H9 (cell line): ENCODE results near the gene PAIP1. TPM values are rescaled to one million over a fixed set of nuclear protein-coding genes. Genes with fewer than 3 reads are reported as not detected.

ENCODE experiments used
- DNase-seq: peaks from one replicate; pipeline ENCODE4 v3.0.0-alpha.2; 2017
- H2AFZ ChIP-seq: one replicate; pipeline ENCODE4 v1.6.1; 2013; ENCODE audit warnings: mild to moderate bottlenecking, low read length, control low read depth, moderate library complexity
- H2AK5ac ChIP-seq: 2 replicates; pipeline ENCODE4 v1.6.1; 2013; ENCODE audit warnings: low read length, control low read depth, mixed read lengths; ENCODE audit not compliant: insufficient read length
- H2BK120ac ChIP-seq: one replicate; pipeline ENCODE4 v1.6.1; 2013; ENCODE audit warnings: low read depth, mild to moderate bottlenecking, low read length, control low read depth, inconsistent platforms; ENCODE audit not compliant: poor library complexity, severe bottlenecking
- H2BK12ac ChIP-seq: 2 replicates; pipeline ENCODE4 v1.6.1; 2013; ENCODE audit warnings: low read length, control low read depth, mixed read lengths, low read depth; ENCODE audit not compliant: insufficient read length
- H2BK15ac ChIP-seq: 2 replicates; pipeline ENCODE4 v1.6.1; 2013; ENCODE audit warnings: low read depth, low read length, control low read depth
- H2BK20ac ChIP-seq: one replicate; pipeline ENCODE4 v1.6.1; 2013; ENCODE audit warnings: low read depth, mild to moderate bottlenecking, low read length, control low read depth, inconsistent platforms; ENCODE audit not compliant: poor library complexity, severe bottlenecking
- H2BK5ac ChIP-seq: 2 replicates; pipeline ENCODE4 v1.6.1; 2013; ENCODE audit warnings: low read length, control low read depth, mixed read lengths; ENCODE audit not compliant: insufficient read length
- H3K14ac ChIP-seq: 2 replicates; pipeline ENCODE4 v1.6.1; 2013; ENCODE audit warnings: low read length, control low read depth; ENCODE audit not compliant: insufficient read depth
- H3K18ac ChIP-seq: 2 replicates; pipeline ENCODE4 v1.6.1; 2013; ENCODE audit warnings: low read depth, mild to moderate bottlenecking, mixed read lengths, low read length, control low read depth; ENCODE audit not compliant: insufficient read length
- H3K23ac ChIP-seq: 2 replicates; pipeline ENCODE4 v1.6.1; 2013; ENCODE audit warnings: low read length, control low read depth, mixed read lengths, low read depth; ENCODE audit not compliant: insufficient read length
- H3K23me2 ChIP-seq: 2 replicates; pipeline ENCODE4 v1.6.1; 2013; ENCODE audit warnings: low read depth, mild to moderate bottlenecking, mixed read lengths, low read length, control low read depth; ENCODE audit not compliant: insufficient read length, poor library complexity, severe bottlenecking
- H3K27ac ChIP-seq: 2 replicates; pipeline ENCODE4 v1.5.1; 2013; ENCODE audit warnings: low read length, control low read depth, mixed read lengths, low read depth; ENCODE audit not compliant: insufficient read length
- H3K27me3 ChIP-seq: 2 replicates; pipeline ENCODE4 v1.6.1; 2013; ENCODE audit warnings: low read length, control low read depth, inconsistent platforms; ENCODE audit not compliant: insufficient read depth
- H3K4ac ChIP-seq: 2 replicates; pipeline ENCODE4 v1.6.1; 2013; ENCODE audit warnings: low read depth, mild to moderate bottlenecking, control low read depth, inconsistent platforms, low read length, moderate library complexity
- H3K4me1 ChIP-seq: 2 replicates; pipeline ENCODE4 v1.6.1; 2013; ENCODE audit warnings: low read length, control low read depth, inconsistent platforms; ENCODE audit not compliant: insufficient read depth
- H3K4me2 ChIP-seq: 2 replicates; pipeline ENCODE4 v1.6.1; 2013; ENCODE audit warnings: low read length, control low read depth, mixed read lengths; ENCODE audit not compliant: insufficient read length, insufficient read depth
- H3K56ac ChIP-seq: 2 replicates; pipeline ENCODE4 v1.6.1; 2013; ENCODE audit warnings: low read depth, mild to moderate bottlenecking, mixed read lengths, low read length, control low read depth; ENCODE audit not compliant: insufficient read length
- H3K79me1 ChIP-seq: 2 replicates; pipeline ENCODE4 v1.6.1; 2013; ENCODE audit warnings: low read depth, mild to moderate bottlenecking, moderate library complexity, low read length, control low read depth, inconsistent platforms; ENCODE audit not compliant: insufficient read depth, poor library complexity, severe bottlenecking
- H3K79me2 ChIP-seq: 2 replicates; pipeline ENCODE4 v1.6.1; 2013; ENCODE audit warnings: low read length, control low read depth, inconsistent platforms; ENCODE audit not compliant: insufficient read depth
- H3K9ac ChIP-seq: 2 replicates; pipeline ENCODE4 v1.6.1; 2013; ENCODE audit warnings: low read length, control low read depth, mixed read lengths; ENCODE audit not compliant: insufficient read length; ENCODE audit errors: extremely low read depth
- H3K9me3 ChIP-seq: one replicate; pipeline ENCODE4 v1.6.1; 2013; ENCODE audit warnings: low read depth, low read length, inconsistent platforms; ENCODE audit not compliant: control insufficient read depth
- H3T11ph ChIP-seq: one replicate; pipeline ENCODE4 v1.6.1; 2013; ENCODE audit warnings: mild to moderate bottlenecking, low read length, control low read depth, inconsistent platforms
- H4K20me1 ChIP-seq: one replicate; pipeline ENCODE4 v1.6.1; 2013; ENCODE audit not compliant: control insufficient read depth, insufficient read length, insufficient read depth
- H4K5ac ChIP-seq: 2 replicates; pipeline ENCODE4 v1.6.1; 2013; ENCODE audit warnings: low read depth, mild to moderate bottlenecking, mixed read lengths, low read length, control low read depth; ENCODE audit not compliant: insufficient read length
- H4K8ac ChIP-seq: replicated peaks from 2 replicates; pipeline ENCODE4 v1.6.1; 2013; ENCODE audit warnings: low read length, control low read depth, mixed read lengths, low read depth; ENCODE audit not compliant: insufficient read length
- H4K91ac ChIP-seq: 2 replicates; pipeline ENCODE4 v1.6.1; 2013; ENCODE audit warnings: low read depth, mild to moderate bottlenecking, moderate library complexity, mixed read lengths, low read length, control low read depth; ENCODE audit not compliant: insufficient read length
- H3K27ac Mint-ChIP-seq, 3 experiments: 2 replicates in 2 of 3; 3 replicates in 1 of 3; pipeline ENCODE4 v1.8.0; 2020 to 2021; ENCODE audit warnings: mixed read lengths in 3 of 3, mild to moderate bottlenecking in 1 of 3, moderate library complexity in 1 of 3
- H3K27me3 Mint-ChIP-seq: 2 replicates; pipeline ENCODE4 v1.8.0; 2021; ENCODE audit warnings: low read depth, mild to moderate bottlenecking, moderate library complexity, mixed read lengths
- H3K36me3 Mint-ChIP-seq, 3 experiments: 2 replicates in 2 of 3; 3 replicates in 1 of 3; pipeline ENCODE4 v1.8.0; 2020 to 2021; ENCODE audit warnings: low read depth in 3 of 3, mixed read lengths in 3 of 3; ENCODE audit not compliant: insufficient read depth in 1 of 3
- H3K4me1 Mint-ChIP-seq, 2 experiments: 2 replicates each; pipeline ENCODE4 v1.8.0; 2020; ENCODE audit warnings: mixed read lengths in 2 of 2
- H3K4me3 Mint-ChIP-seq, 2 experiments: 2 replicates in 1 of 2; 3 replicates in 1 of 2; pipeline ENCODE4 v1.8.0; 2020 to 2021; ENCODE audit warnings: mild to moderate bottlenecking in 2 of 2, mixed read lengths in 2 of 2, moderate library complexity in 1 of 2
- H3K9me3 Mint-ChIP-seq, 2 experiments: 2 replicates in 1 of 2; 3 replicates in 1 of 2; pipeline ENCODE4 v1.8.0; 2020; ENCODE audit warnings: mild to moderate bottlenecking in 2 of 2, mixed read lengths in 2 of 2, moderate library complexity in 1 of 2
- CTCF ChIP-seq: fragments of 200-600 bp; sonication (generic); conservative IDR thresholded peaks from 3 replicates; pipeline ENCODE4 v1.8.0; 2021; ENCODE audit warnings: antibody characterized with exemption, mild to moderate bottlenecking
- WGBS: extraction: QIAGEN DNeasy Blood & Tissue Kit; methylation state at CpG from one replicate; pipeline ENCODE4 v1.1.7; 2013; ENCODE audit warnings: missing lambda C conversion rate, low lambda C conversion rate, mixed read lengths; ENCODE audit not compliant: insufficient read length; ENCODE audit errors: extremely low coverage; 5-methylcytosine and 5-hydroxymethylcytosine counted together
- total RNA-seq: library from RNA; stranded (reverse); gene quantifications from 2 replicates; pipeline ENCODE4 v1.2.1, GENCODE V29; 2021

The PAIP1 gene
- total RNA-seq, 1 experiment from 2014 or later: 92.9 TPM

GRCh38 chr5:43572357-43572756, 15.5 kb upstream of the PAIP1 start:
- H3K9me3 Mint-ChIP-seq: peaks cover 3 to 10% of the 10 kb centered on the region in 2 experiments; a peak in 1 of 5 replicates
- H3K23ac ChIP-seq: no peak overlapping the region
- H2BK20ac ChIP-seq: no peak overlapping the region
- H3K27me3 ChIP-seq: no peaks in the 10 kb centered on the region
- H2AK5ac ChIP-seq: no peak overlapping the region
- H2BK5ac ChIP-seq: no peak overlapping the region
- no peak overlapping the region for H2BK12ac ChIP-seq
- H2BK15ac ChIP-seq: no peak overlapping the region
- H4K20me1 ChIP-seq: no peaks in the 10 kb centered on the region
- no peak overlapping the region for H3K27ac ChIP-seq
- no peak overlapping the region for H3T11ph ChIP-seq
- no peaks in the 10 kb centered on the region for H3K79me1 ChIP-seq
- no peak overlapping the region for H4K8ac ChIP-seq
- H2AFZ ChIP-seq: no peak overlapping the region
- no peaks in the 10 kb centered on the region for H3K4me1 ChIP-seq
- H3K79me2 ChIP-seq: no peaks in the 10 kb centered on the region
- no CpG with 5 or more reads among the region's 2 CpGs for WGBS
- no peak overlapping the region for H3K4me2 ChIP-seq
- no peak overlapping the region for H3K27ac Mint-ChIP-seq
- no peak overlapping the region for H4K91ac ChIP-seq
- no peak overlapping the region for H3K56ac ChIP-seq
- no peaks in the 10 kb centered on the region for H3K23me2 ChIP-seq
- no peaks in the 10 kb centered on the region for H3K27me3 Mint-ChIP-seq
- no peak for DNase-seq
- peaks cover 6 to 16% (median 12%) of the 10 kb centered on the region in 3 experiments; a peak in 6 of 7 replicates for H3K36me3 Mint-ChIP-seq
- no peaks in the 10 kb centered on the region for H3K9me3 ChIP-seq
- H2BK120ac ChIP-seq: no peak overlapping the region
- TF ChIP-seq CTCF: no peak
- H3K4me3 Mint-ChIP-seq: no peak overlapping the region
- no peak overlapping the region for H3K9ac ChIP-seq
- H3K14ac ChIP-seq: no peak overlapping the region
- H3K4me1 Mint-ChIP-seq: no peaks in the 10 kb centered on the region
- H3K18ac ChIP-seq: no peak overlapping the region
- no peak overlapping the region for H4K5ac ChIP-seq
- no peak overlapping the region for H3K4ac ChIP-seq
